HG03432 (cell line): ENCODE measurements around the gene GAS2.

Experiments
- ATAC-seq: cut with Tn5 transposase; IDR thresholded peaks from one replicate; pipeline ENCODE4 v1.9.1; 2021; ENCODE audit warnings: mild to moderate bottlenecking, moderate library complexity; ENCODE audit not compliant: unreplicated experiment

Gene GAS2

GRCh38 chr11:22786475-22786874 lies 120.1 kb downstream of the GAS2 start:
- peak; percentile 94 for ATAC-seq

- ATAC-seq, result no peak
Measured at GRCh38 chr11:22787055-22787454, 120.6 kb downstream of the GAS2 start.

GRCh38 chr11:22787551-22788162 lies 121.2 kb downstream of the GAS2 start:
- peak; percentile 41 for ATAC-seq

- ATAC-seq, result peak; percentile 33
Measured at GRCh38 chr11:22792497-22792896, 126.1 kb downstream of the GAS2 start.

GRCh38 chr11:22795914-22796313 lies 129.5 kb downstream of the GAS2 start:
- ATAC-seq, result no peak

GRCh38 chr11:22797047-22797446 lies 130.6 kb downstream of the GAS2 start:
- no peak for ATAC-seq

- no peak for ATAC-seq
Measured at GRCh38 chr11:22798901-22799300, 132.5 kb downstream of the GAS2 start.

GRCh38 chr11:22800482-22800881 lies 134.1 kb downstream of the GAS2 start:
- ATAC-seq, result no peak

- ATAC-seq, result no peak
Measured at GRCh38 chr11:22802861-22803260, 136.4 kb downstream of the GAS2 start.

- ATAC-seq, result no peak
Measured at GRCh38 chr11:22807391-22807790, 141.0 kb downstream of the GAS2 start.

- ATAC-seq, result peak; percentile 96
Measured at GRCh38 chr11:22807855-22808570, 141.6 kb downstream of the GAS2 start.

- peak; percentile 27 for ATAC-seq
Measured at GRCh38 chr11:22808571-22809197, 142.3 kb downstream of the GAS2 start.

GRCh38 chr11:22809893-22810292 lies 143.5 kb downstream of the GAS2 start:
- ATAC-seq, result no peak

GRCh38 chr11:22822203-22822602 lies 155.8 kb downstream of the GAS2 start:
- ATAC-seq, result no peak

- no peak for ATAC-seq
Measured at GRCh38 chr11:22828373-22828772, 162.0 kb downstream of the GAS2 start.

GRCh38 chr11:22829231-22830081 lies 163.0 kb downstream of the GAS2 start, which contains the start of gene SVIP:
Gene SVIP (minus strand): TSS chr11:22829801. CDS start chr11:22829748, 53 bp downstream.
- ATAC-seq, result peak; percentile 96

GRCh38 chr11:22830082-22830414 lies 163.6 kb downstream of the GAS2 start:
- ATAC-seq, result no peak

GRCh38 chr11:22832315-22833015 lies 166.1 kb downstream of the GAS2 start:
- ATAC-seq, result no peak

- no peak for ATAC-seq
Measured at GRCh38 chr11:22846726-22847125, 180.3 kb downstream of the GAS2 start.

- ATAC-seq, result no peak
Measured at GRCh38 chr11:22851477-22851876, 185.1 kb downstream of the GAS2 start.

GRCh38 chr11:22859756-22860155 lies 193.3 kb downstream of the GAS2 start:
- ATAC-seq, result no peak
